Nephron (organoid): ENCODE data around the gene PRRG2.
"Not testable (repeated sequence)": the region's sequence is repeated elsewhere in the genome, so short reads cannot be mapped to it uniquely, and the experiment has no call there.

Experiments
- H3K27ac Mint-ChIP-seq, 3 experiments: 2 replicates each; pipeline ENCODE4 v1.8.0; 2020; ENCODE audit warnings: mixed read lengths in 3 of 3, mild to moderate bottlenecking in 2 of 3, moderate library complexity in 1 of 3
- H3K27me3 Mint-ChIP-seq: 2 replicates; pipeline ENCODE4 v1.8.0; 2021; ENCODE audit warnings: low read depth, mild to moderate bottlenecking, moderate library complexity, mixed read lengths
- H3K36me3 Mint-ChIP-seq: 2 replicates; pipeline ENCODE4 v1.8.0; 2020; ENCODE audit warnings: low read depth, mixed read lengths
- H3K4me1 Mint-ChIP-seq: 2 replicates; pipeline ENCODE4 v1.8.0; 2020; ENCODE audit warnings: mixed read lengths
- H3K4me3 Mint-ChIP-seq, 3 experiments: 2 replicates each; pipeline ENCODE4 v1.8.0; 2020; ENCODE audit warnings: mild to moderate bottlenecking in 3 of 3, mixed read lengths in 3 of 3, moderate library complexity in 2 of 3
- H3K9me3 Mint-ChIP-seq: 2 replicates; pipeline ENCODE4 v1.8.0; 2020; ENCODE audit warnings: mixed read lengths
- TF ChIP-seq, protein P1 (sequence below), 3 experiments: fragments of 200-600 bp; sonication (generic); IDR thresholded peaks; one replicate each; pipeline ENCODE4 v1.5.0; 2021; ENCODE audit warnings: antibody characterized with exemption in 3 of 3; ENCODE audit not compliant: unreplicated experiment in 3 of 3

The PRRG2 gene

DNA sequence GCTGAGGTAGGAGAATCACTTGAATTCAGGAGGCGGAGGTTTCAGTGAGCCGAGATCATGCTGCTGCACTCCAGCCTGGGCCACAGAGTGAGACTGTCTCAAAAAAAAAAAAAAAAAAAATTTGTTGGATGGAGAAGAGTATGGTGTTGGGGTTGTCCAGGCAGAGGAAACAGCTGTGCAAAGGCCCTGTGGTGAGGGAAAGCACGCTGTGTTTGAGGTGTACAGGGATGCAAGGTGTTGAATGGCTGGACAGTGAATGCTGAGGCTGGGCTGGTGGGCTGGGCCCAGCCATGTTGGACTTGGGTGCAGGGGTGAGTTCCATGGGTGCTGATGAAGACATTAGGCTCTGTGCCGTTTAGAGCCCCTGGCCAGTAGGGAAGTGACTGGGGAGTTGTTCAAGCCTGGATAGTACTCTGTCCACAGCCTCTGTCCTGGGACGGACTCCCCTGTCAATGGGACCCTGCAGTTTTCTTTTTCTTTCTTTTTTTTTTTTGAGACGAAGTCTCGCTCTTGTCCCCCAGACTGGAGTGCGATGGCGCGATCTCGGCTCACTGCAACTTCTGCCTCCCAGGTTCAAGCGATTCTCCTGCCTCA lies 28.5 kb downstream of the PRRG2 start:
- H3K9me3 Mint-ChIP-seq = no peaks in the 10 kb centered on the region

DNA sequence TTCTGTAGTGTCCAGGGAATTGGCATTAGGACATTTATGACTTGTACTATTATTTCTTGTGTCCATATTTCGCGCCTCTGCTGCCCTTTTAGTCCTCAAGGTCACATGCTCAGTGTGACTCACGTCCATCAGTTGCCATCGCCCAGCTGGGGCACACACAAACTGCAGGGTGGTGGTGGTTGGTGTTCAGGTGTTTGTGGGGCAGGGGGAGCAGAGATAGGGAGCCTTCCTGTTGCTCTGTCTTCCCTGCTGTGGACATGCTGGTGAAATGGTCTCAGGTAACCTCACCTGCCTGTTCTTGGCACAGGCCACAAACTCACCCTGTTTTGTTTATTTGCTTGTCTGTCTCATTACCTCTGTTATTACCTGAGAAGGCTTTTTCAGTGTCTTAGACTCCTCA lies 32.3 kb downstream of the PRRG2 start:
- Mint-ChIP-seq H3K36me3 (peaks cover 67% of the 10 kb centered on the region), H3K9me3 (no peaks in the 10 kb centered on the region), H3K27ac (no peak overlapping the region), H3K4me1 (no peaks in the 10 kb centered on the region), H3K27me3 (no peaks in the 10 kb centered on the region), H3K4me3 (no peak overlapping the region)
- TF ChIP-seq, protein P1, sequence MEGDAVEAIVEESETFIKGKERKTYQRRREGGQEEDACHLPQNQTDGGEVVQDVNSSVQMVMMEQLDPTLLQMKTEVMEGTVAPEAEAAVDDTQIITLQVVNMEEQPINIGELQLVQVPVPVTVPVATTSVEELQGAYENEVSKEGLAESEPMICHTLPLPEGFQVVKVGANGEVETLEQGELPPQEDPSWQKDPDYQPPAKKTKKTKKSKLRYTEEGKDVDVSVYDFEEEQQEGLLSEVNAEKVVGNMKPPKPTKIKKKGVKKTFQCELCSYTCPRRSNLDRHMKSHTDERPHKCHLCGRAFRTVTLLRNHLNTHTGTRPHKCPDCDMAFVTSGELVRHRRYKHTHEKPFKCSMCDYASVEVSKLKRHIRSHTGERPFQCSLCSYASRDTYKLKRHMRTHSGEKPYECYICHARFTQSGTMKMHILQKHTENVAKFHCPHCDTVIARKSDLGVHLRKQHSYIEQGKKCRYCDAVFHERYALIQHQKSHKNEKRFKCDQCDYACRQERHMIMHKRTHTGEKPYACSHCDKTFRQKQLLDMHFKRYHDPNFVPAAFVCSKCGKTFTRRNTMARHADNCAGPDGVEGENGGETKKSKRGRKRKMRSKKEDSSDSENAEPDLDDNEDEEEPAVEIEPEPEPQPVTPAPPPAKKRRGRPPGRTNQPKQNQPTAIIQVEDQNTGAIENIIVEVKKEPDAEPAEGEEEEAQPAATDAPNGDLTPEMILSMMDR (IDR thresholded peaks at IDR 0.05; ENCODE audit: unreplicated experiment in 3 of 3) = no peak

More for the DNA sequence above, 28.5 kb downstream of the PRRG2 start:
- TF ChIP-seq, protein P1 (IDR thresholded peaks at IDR 0.05; ENCODE audit: unreplicated experiment in 3 of 3) = no peak
- no peak overlapping the region for H3K27ac Mint-ChIP-seq
- H3K4me1 Mint-ChIP-seq = no peaks in the 10 kb centered on the region
- H3K36me3 Mint-ChIP-seq = peaks cover 47% of the 10 kb centered on the region
- H3K27me3 Mint-ChIP-seq = no peaks in the 10 kb centered on the region
- no peak overlapping the region for H3K4me3 Mint-ChIP-seq

DNA sequence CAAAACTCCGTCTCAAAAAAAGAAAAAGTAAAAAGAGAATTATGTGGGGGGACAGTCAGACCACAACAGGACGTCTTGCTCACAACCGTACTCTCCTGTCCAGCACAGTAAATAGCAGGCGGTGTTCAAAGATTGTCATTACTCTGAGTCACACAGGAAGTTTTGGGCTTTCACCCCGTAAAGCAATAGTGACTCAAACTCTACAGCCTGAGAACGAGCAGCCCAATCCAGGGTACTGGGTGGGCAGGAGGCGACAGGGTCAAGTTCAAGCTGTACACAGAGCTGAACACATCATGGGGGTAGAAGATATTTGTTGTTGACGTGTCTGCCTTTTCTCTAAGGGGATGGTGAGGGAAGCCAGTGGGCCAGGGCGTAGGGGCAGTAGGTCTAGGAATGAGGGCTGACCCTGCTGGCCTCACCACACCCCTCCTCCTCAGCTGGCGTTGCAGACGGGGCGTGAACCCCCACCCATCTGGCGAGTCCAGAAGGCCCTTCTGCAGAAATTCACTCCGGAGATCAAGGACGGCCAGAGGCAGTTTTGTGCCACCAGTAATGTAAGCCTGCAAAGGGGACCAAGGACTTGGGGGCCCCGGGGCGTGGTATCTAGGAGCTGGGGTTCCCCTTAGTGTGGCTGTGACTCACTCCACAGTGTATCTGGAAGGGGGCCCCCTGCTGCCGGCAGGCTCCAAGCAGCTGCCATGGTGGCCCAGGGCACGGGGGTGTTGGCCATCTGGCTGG lies 33.1 kb downstream of the PRRG2 start:
- Mint-ChIP-seq H3K4me3 (no peak overlapping the region), H3K4me1 (no peaks in the 10 kb centered on the region), H3K27ac (peak overlapping the region in 1 of 3 experiments; percentile 30), H3K36me3 (peaks cover 68% of the 10 kb centered on the region), H3K27me3 (no peaks in the 10 kb centered on the region), H3K9me3 (no peaks in the 10 kb centered on the region)
- TF ChIP-seq, protein P1 (IDR thresholded peaks at IDR 0.05; ENCODE audit: unreplicated experiment in 3 of 3) = no peak

DNA sequence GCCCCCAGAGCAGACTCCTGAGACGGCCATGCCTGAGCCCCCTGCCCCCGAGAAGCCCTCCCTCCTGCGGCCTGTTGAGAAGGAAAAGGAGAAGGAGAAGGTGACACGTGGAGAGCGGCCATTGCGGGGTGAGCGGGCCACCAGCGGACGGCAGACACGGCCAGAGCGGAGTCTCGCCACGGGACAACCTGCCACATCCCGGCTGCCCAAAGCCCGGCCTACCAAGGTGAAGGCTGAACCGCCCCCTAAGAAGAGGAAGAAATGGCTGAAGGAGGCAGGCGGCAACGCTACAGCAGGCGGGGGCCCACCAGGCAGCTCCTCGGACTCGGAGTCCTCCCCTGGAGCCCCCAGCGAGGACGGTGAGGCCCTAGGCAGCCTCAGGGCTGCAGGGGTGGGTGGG lies 34.7 kb downstream of the PRRG2 start:
- no peak overlapping the region for H3K27ac Mint-ChIP-seq

DNA sequence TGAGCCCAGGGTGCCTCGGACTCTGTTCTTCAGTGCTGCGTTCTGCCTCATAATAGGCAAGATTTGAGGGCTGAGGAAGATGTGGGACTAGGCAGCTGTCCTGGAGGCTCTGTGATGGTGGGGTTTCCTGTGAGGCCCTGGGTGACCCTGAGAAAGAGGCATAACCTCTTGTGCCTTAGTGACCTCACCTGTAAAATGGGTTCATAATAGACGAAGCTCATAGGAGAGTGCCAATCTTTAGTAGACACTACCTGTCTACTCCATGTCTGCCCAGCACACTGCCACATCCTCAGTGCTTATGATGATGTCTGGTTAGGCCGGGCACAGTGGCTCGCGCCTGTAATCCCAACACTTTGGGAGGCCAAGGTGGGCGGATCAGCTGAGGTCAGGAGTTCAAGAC lies 35.4 kb downstream of the PRRG2 start:
- Mint-ChIP-seq H3K27me3 (no peaks in the 10 kb centered on the region), H3K4me3 (no peak overlapping the region), H3K9me3 (no peaks in the 10 kb centered on the region), H3K4me1 (no peaks in the 10 kb centered on the region), H3K36me3 (peaks cover 65% of the 10 kb centered on the region), H3K27ac (no peak overlapping the region)
- TF ChIP-seq, protein P1 (IDR thresholded peaks at IDR 0.05; ENCODE audit: unreplicated experiment in 3 of 3) = no peak

More for the DNA sequence above, 34.7 kb downstream of the PRRG2 start:
- no peaks in the 10 kb centered on the region for H3K4me1 Mint-ChIP-seq
- no peaks in the 10 kb centered on the region for H3K27me3 Mint-ChIP-seq
- TF ChIP-seq, protein P1 (IDR thresholded peaks at IDR 0.05; ENCODE audit: unreplicated experiment in 3 of 3) = no peak
- H3K4me3 Mint-ChIP-seq = no peak overlapping the region
- no peaks in the 10 kb centered on the region for H3K9me3 Mint-ChIP-seq
- H3K36me3 Mint-ChIP-seq = peaks cover 61% of the 10 kb centered on the region

DNA sequence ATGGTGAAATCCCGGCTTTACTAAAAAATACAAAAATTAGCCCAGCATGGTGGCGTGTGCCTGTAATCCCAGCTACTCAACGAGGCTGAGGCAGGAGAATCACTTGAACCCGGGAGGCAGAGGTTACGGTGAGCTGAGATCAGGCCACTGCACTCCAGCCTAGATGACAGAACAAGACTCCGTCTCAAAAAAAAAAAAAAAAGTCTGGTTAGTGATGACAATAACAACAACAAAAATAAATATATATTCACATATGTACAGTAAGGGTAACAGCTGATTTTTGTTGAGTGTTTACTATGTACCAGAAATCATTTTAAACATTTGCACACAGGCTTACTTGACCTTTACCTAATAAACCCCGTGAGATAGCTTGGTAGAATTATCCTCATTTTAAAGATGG lies 35.8 kb downstream of the PRRG2 start:
- Mint-ChIP-seq H3K36me3 (peaks cover 69% of the 10 kb centered on the region), H3K27ac (no peak overlapping the region), H3K27me3 (no peaks in the 10 kb centered on the region), H3K4me3 (no peak overlapping the region), H3K9me3 (no peaks in the 10 kb centered on the region), H3K4me1 (no peaks in the 10 kb centered on the region)
- TF ChIP-seq, protein P1 (IDR thresholded peaks at IDR 0.05; ENCODE audit: unreplicated experiment in 3 of 3) = no peak

DNA sequence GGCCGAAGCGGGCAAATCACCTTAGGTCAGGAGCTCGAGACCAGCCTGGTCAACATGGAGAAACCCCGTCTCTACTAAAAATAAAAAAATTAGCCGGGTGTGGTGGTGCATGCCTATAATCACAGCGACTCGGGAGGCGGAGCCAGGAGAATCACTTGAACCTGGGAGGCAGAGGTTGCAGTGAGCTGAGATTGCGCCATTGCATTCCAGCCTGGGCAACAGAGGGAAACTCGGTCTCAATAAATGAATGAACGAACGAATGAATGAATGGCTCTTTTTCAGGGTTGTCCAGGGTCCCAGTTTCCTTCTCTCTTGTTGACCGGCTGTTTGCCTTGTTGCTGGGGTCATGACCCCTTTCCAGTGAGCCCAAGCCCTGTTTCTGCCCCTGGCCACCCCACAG lies 36.7 kb downstream of the PRRG2 start:
- not testable (repeated sequence) for H3K27ac Mint-ChIP-seq, H3K27me3 Mint-ChIP-seq, H3K9me3 Mint-ChIP-seq, H3K4me3 Mint-ChIP-seq, H3K4me1 Mint-ChIP-seq
- peaks cover 71% of the 10 kb centered on the region for H3K36me3 Mint-ChIP-seq
